ENCODE measurements around the gene RBBP5. TPM values are rescaled to one million over a fixed set of nuclear protein-coding genes. Genes with fewer than 3 reads are reported as not detected.

The RBBP5 gene
- total and polyA plus RNA-seq, 2 experiments from 2014 or later: 14.1 to 26.5 TPM

- TF ChIP-seq, protein P1, sequence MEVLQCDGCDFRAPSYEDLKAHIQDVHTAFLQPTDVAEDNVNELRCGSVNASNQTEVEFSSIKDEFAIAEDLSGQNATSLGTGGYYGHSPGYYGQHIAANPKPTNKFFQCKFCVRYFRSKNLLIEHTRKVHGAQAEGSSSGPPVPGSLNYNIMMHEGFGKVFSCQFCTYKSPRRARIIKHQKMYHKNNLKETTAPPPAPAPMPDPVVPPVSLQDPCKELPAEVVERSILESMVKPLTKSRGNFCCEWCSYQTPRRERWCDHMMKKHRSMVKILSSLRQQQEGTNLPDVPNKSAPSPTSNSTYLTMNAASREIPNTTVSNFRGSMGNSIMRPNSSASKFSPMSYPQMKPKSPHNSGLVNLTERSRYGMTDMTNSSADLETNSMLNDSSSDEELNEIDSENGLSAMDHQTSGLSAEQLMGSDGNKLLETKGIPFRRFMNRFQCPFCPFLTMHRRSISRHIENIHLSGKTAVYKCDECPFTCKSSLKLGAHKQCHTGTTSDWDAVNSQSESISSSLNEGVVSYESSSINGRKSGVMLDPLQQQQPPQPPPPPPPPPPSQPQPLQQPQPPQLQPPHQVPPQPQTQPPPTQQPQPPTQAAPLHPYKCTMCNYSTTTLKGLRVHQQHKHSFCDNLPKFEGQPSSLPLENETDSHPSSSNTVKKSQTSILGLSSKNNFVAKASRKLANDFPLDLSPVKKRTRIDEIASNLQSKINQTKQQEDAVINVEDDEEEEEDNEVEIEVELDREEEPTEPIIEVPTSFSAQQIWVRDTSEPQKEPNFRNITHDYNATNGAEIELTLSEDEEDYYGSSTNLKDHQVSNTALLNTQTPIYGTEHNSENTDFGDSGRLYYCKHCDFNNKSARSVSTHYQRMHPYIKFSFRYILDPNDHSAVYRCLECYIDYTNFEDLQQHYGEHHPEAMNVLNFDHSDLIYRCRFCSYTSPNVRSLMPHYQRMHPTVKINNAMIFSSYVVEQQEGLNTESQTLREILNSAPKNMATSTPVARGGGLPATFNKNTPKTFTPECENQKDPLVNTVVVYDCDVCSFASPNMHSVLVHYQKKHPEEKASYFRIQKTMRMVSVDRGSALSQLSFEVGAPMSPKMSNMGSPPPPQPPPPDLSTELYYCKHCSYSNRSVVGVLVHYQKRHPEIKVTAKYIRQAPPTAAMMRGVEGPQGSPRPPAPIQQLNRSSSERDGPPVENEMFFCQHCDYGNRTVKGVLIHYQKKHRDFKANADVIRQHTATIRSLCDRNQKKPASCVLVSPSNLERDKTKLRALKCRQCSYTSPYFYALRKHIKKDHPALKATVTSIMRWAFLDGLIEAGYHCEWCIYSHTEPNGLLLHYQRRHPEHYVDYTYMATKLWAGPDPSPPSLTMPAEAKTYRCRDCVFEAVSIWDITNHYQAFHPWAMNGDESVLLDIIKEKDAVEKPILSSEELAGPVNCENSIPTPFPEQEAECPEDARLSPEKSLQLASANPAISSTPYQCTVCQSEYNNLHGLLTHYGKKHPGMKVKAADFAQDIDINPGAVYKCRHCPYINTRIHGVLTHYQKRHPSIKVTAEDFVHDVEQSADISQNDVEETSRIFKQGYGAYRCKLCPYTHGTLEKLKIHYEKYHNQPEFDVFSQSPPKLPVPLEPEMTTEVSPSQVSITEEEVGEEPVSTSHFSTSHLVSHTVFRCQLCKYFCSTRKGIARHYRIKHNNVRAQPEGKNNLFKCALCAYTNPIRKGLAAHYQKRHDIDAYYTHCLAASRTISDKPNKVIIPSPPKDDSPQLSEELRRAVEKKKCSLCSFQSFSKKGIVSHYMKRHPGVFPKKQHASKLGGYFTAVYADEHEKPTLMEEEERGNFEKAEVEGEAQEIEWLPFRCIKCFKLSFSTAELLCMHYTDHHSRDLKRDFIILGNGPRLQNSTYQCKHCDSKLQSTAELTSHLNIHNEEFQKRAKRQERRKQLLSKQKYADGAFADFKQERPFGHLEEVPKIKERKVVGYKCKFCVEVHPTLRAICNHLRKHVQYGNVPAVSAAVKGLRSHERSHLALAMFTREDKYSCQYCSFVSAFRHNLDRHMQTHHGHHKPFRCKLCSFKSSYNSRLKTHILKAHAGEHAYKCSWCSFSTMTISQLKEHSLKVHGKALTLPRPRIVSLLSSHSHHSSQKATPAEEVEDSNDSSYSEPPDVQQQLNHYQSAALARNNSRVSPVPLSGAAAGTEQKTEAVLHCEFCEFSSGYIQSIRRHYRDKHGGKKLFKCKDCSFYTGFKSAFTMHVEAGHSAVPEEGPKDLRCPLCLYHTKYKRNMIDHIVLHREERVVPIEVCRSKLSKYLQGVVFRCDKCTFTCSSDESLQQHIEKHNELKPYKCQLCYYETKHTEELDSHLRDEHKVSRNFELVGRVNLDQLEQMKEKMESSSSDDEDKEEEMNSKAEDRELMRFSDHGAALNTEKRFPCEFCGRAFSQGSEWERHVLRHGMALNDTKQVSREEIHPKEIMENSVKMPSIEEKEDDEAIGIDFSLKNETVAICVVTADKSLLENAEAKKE (CRISPR knock-in tag; IDR thresholded peaks at IDR 0.05): no peak
- TF ChIP-seq, protein P2, sequence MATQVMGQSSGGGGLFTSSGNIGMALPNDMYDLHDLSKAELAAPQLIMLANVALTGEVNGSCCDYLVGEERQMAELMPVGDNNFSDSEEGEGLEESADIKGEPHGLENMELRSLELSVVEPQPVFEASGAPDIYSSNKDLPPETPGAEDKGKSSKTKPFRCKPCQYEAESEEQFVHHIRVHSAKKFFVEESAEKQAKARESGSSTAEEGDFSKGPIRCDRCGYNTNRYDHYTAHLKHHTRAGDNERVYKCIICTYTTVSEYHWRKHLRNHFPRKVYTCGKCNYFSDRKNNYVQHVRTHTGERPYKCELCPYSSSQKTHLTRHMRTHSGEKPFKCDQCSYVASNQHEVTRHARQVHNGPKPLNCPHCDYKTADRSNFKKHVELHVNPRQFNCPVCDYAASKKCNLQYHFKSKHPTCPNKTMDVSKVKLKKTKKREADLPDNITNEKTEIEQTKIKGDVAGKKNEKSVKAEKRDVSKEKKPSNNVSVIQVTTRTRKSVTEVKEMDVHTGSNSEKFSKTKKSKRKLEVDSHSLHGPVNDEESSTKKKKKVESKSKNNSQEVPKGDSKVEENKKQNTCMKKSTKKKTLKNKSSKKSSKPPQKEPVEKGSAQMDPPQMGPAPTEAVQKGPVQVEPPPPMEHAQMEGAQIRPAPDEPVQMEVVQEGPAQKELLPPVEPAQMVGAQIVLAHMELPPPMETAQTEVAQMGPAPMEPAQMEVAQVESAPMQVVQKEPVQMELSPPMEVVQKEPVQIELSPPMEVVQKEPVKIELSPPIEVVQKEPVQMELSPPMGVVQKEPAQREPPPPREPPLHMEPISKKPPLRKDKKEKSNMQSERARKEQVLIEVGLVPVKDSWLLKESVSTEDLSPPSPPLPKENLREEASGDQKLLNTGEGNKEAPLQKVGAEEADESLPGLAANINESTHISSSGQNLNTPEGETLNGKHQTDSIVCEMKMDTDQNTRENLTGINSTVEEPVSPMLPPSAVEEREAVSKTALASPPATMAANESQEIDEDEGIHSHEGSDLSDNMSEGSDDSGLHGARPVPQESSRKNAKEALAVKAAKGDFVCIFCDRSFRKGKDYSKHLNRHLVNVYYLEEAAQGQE (IDR thresholded peaks at IDR 0.05; ENCODE audit: unreplicated experiment): no peak
- TF ChIP-seq JUNB (IDR thresholded peaks at IDR 0.05; ENCODE audit: unreplicated experiment) (no peak), NANOG (IDR thresholded peaks at IDR 0.05; ENCODE audit: borderline replicate concordance) (no peak), EZH2phosphoT487 (IDR thresholded peaks at IDR 0.05; ENCODE audit: unreplicated experiment) (no peak), EZH2 (IDR thresholded peaks at IDR 0.05; ENCODE audit: low read depth, unreplicated experiment) (no peak)
Observed at GRCh38 chr1:205128050-205128449, 6.3 kb upstream of the RBBP5 start (continued).

DNA sequence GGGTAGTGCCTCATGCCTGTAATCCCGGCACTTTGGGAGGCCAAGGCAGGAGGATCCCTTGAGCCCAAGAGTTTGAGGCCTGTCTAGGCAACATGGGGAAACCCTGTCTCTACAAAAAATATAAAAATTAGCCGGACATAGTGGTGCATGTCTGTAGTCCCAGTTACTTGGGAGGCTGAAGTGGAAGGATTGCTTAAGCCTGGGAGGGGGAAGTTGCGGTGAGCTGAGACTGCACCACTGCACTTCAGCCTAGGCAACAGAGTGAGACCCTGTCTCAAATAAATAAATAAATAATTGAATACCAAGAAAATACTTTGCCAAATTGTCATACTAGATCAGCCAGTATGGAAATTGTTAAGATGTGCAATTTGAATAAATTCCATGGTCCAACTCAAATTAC lies 5.9 kb upstream of the RBBP5 start:
- Histone ChIP-seq H2AFZ (no peak overlapping the region), H3K4me1 (ENCODE audit: insufficient read depth) (no peaks in the 10 kb centered on the region), H3K36me3 (ENCODE audit: insufficient read depth) (no peaks in the 10 kb centered on the region), H3K4me3 (no peak overlapping the region), H3K27me3 (ENCODE audit: insufficient read depth) (no peaks in the 10 kb centered on the region), H3F3A (replicated peaks; ENCODE audit: low read depth) (no peaks in the 10 kb centered on the region), H3K27ac (ENCODE audit: low read depth) (no peak overlapping the region), H3K79me2 (replicated peaks; ENCODE audit: insufficient read depth) (no peaks in the 10 kb centered on the region), H3K4me2 (no peak overlapping the region), H3K9me2 (ENCODE audit: insufficient read depth) (no peaks in the 10 kb centered on the region), H4K20me1 (replicated peaks; ENCODE audit: insufficient read depth) (no peaks in the 10 kb centered on the region)
- Mint-ChIP-seq H3K9me3 (no peaks in the 10 kb centered on the region), H3K4me3 (no peak overlapping the region), H3K36me3 (ENCODE audit: low read depth) (no peaks in the 10 kb centered on the region), H3K27me3 (ENCODE audit: insufficient read depth, low read depth, poor library complexity) (no peaks in the 10 kb centered on the region), H3K4me1 (peaks cover 2% of the 10 kb centered on the region; the same call in 2 of the 3 replicates), H3K27ac (no peak overlapping the region)
- no peak for ATAC-seq
- DNase-seq (ENCODE audit: low spot score): no peak
- TF ChIP-seq, protein P2 (IDR thresholded peaks at IDR 0.05; ENCODE audit: unreplicated experiment): no peak
- TF ChIP-seq, protein P3, sequence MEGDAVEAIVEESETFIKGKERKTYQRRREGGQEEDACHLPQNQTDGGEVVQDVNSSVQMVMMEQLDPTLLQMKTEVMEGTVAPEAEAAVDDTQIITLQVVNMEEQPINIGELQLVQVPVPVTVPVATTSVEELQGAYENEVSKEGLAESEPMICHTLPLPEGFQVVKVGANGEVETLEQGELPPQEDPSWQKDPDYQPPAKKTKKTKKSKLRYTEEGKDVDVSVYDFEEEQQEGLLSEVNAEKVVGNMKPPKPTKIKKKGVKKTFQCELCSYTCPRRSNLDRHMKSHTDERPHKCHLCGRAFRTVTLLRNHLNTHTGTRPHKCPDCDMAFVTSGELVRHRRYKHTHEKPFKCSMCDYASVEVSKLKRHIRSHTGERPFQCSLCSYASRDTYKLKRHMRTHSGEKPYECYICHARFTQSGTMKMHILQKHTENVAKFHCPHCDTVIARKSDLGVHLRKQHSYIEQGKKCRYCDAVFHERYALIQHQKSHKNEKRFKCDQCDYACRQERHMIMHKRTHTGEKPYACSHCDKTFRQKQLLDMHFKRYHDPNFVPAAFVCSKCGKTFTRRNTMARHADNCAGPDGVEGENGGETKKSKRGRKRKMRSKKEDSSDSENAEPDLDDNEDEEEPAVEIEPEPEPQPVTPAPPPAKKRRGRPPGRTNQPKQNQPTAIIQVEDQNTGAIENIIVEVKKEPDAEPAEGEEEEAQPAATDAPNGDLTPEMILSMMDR (conservative IDR thresholded peaks at IDR 0.05; ENCODE audit: low read depth in 2 of 2): no peak
- no peak for TF ChIP-seq ZNF114 (CRISPR knock-in tag; IDR thresholded peaks at IDR 0.05)
- no peak for TF ChIP-seq ZNF331 (CRISPR knock-in tag; IDR thresholded peaks at IDR 0.05; ENCODE audit: low read depth)
